MCF 10A (cell line): Measurements from ENCODE around the gene PSMC5. TPM values are rescaled to one million over a fixed set of nuclear protein-coding genes. Genes with fewer than 3 reads are reported as not detected.
"Not testable (repeated sequence)": the region's sequence is repeated elsewhere in the genome, so short reads cannot be mapped to it uniquely, and the experiment has no call there.

Source experiments
- BruUV-seq: library from RNA; stranded (reverse); fragments of 400-500 nt; replicated peaks from 2 replicates; lab custom pipeline; 2021; lab: Mats Ljungman, UMichigan
- CTCF ChIA-PET: fragments of 300-600 bp; sonication (Branson Sonifier 250); formaldehyde crosslinking; extraction: SDS; loops from one replicate; lab custom pipeline; 2021; ENCODE audit warnings: antibody characterized with exemption, inconsistent platforms; lab: Yijun Ruan, JAX
- POLR2A ChIA-PET: fragments of 300-600, 350-650 bp; sonication (Branson Sonifier 250); formaldehyde crosslinking; extraction: SDS; loops from one replicate; lab custom pipeline; 2020; ENCODE audit warnings: antibody characterized with exemption, inconsistent platforms; lab: Yijun Ruan, JAX
- DNase-seq: peaks from one replicate; pipeline ENCODE4 v3.0.0-alpha.2; 2018; ENCODE audit not compliant: unreplicated experiment
- H3K27ac Mint-ChIP-seq: one replicate; pipeline ENCODE4 v1.8.0; 2022; ENCODE audit warnings: mild to moderate bottlenecking, low read depth, mixed read lengths; ENCODE audit not compliant: unreplicated experiment
- H3K27me3 Mint-ChIP-seq: one replicate; pipeline ENCODE4 v1.8.0; 2022; ENCODE audit warnings: mixed read lengths; ENCODE audit not compliant: insufficient read depth, unreplicated experiment
- H3K36me3 Mint-ChIP-seq: one replicate; pipeline ENCODE4 v1.8.0; 2022; ENCODE audit warnings: mild to moderate bottlenecking, moderate library complexity, mixed read lengths; ENCODE audit not compliant: insufficient read depth, unreplicated experiment
- H3K4me1 Mint-ChIP-seq: one replicate; pipeline ENCODE4 v1.8.0; 2022; ENCODE audit warnings: mixed read lengths; ENCODE audit not compliant: insufficient read depth, unreplicated experiment
- H3K4me3 Mint-ChIP-seq: one replicate; pipeline ENCODE4 v1.8.0; 2022; ENCODE audit warnings: mild to moderate bottlenecking, moderate library complexity, mixed read lengths; ENCODE audit not compliant: unreplicated experiment
- H3K9me3 Mint-ChIP-seq: one replicate; pipeline ENCODE4 v1.8.0; 2022; ENCODE audit warnings: mixed read lengths; ENCODE audit not compliant: unreplicated experiment
- CTCF ChIP-seq: fragments of 200-600 bp; IDR thresholded peaks from one replicate; pipeline ENCODE4 v1.8.0; 2022; ENCODE audit warnings: antibody characterized with exemption, mild to moderate bottlenecking; ENCODE audit not compliant: unreplicated experiment
- intact Hi-C: fragments of 100-400 bp; cut with micrococcal nuclease; formaldehyde crosslinking; loops from 2 replicates; pipeline ENCODE4 v1.14.1; 2022
- total RNA-seq: library from RNA; stranded (reverse); gene quantifications from 2 replicates; pipeline ENCODE4 v1.2.3, GENCODE V29; 2022

PSMC5 gene
- total RNA-seq, 1 experiment from 2014 or later, result 148 TPM

GRCh38 chr17:63853260-63853659 lies 26.0 kb downstream of the PSMC5 start:
- DNase-seq, result no peak
- H3K27ac Mint-ChIP-seq, result no peak overlapping the region
- POLR2A ChIA-PET, result no interaction called here

DNA sequence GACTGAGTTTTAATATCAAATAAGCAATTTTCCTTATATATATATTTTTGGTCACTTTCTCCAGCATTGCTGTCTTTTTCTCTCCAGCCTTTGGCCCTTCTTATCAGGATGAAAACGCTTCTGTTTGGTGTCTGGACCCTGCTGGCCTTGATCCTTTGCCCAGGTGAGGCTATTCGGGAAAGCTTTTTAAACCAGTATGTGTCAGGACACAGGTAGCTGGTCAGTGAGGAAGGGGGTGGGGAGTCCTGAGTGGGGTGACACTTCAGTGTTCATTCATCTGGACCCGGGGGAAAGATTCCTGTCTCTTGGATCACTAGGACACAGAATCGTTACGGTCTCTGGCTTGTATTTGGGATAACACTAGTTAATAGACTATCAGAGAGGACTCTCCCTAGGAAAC lies 27.5 kb downstream of the PSMC5 start:
- peaks cover 23% of the 10 kb centered on the region for H3K27me3 Mint-ChIP-seq
- intact Hi-C loops, result no loop called here
- no peaks in the 10 kb centered on the region for H3K9me3 Mint-ChIP-seq
- no peak for TF ChIP-seq CTCF
- H3K27ac Mint-ChIP-seq, result no peak overlapping the region
- CTCF ChIA-PET, result interaction anchor here (0.6 to 2.8 kb wide), 5 partner anchors 10 to 260 kb away, joined by 3 to 14 read pairs (median 3); no protein-coding TSS in a partner anchor
- no peaks in the 10 kb centered on the region for H3K4me1 Mint-ChIP-seq
- H3K4me3 Mint-ChIP-seq, result no peak overlapping the region
- no TSS peak for BruUV-seq
- POLR2A ChIA-PET, result interaction anchor here (0.7 kb wide), 1 partner anchor 46 kb away, joined by 3 read pairs; no protein-coding TSS in a partner anchor
- no peak for DNase-seq
- no peaks in the 10 kb centered on the region for H3K36me3 Mint-ChIP-seq

More at GRCh38 chr17:63853260-63853659, 26.0 kb downstream of the PSMC5 start:
- no TSS peak for BruUV-seq
- TF ChIP-seq CTCF, result no peak
- Mint-ChIP-seq H3K9me3 (no peaks in the 10 kb centered on the region), H3K27me3 (peaks cover 11% of the 10 kb centered on the region), H3K36me3 (no peaks in the 10 kb centered on the region), H3K4me1 (no peaks in the 10 kb centered on the region), H3K4me3 (no peak overlapping the region)
- intact Hi-C loops, result no loop called here
- CTCF ChIA-PET, result interaction anchor here (2.8 kb wide), 1 partner anchor 13 kb away, joined by 14 read pairs; no protein-coding TSS in a partner anchor

- Mint-ChIP-seq H3K4me1 (no peaks in the 10 kb centered on the region), H3K27me3 (peaks cover 27% of the 10 kb centered on the region), H3K27ac (no peak overlapping the region), H3K4me3 (no peak overlapping the region), H3K9me3 (no peaks in the 10 kb centered on the region), H3K36me3 (no peaks in the 10 kb centered on the region)
- intact Hi-C loops, result no loop called here
- ChIA-PET POLR2A (interaction anchor here (0.7 kb wide), 1 partner anchor 46 kb away, joined by 3 read pairs; no protein-coding TSS in a partner anchor), CTCF (interaction anchor here (0.5 to 2.8 kb wide), 5 partner anchors 9 to 259 kb away, joined by 3 to 14 read pairs (median 4); no protein-coding TSS in a partner anchor)
- BruUV-seq, result no TSS peak
- no peak for DNase-seq
- TF ChIP-seq CTCF, result no peak
Measured at GRCh38 chr17:63855185-63855584, 28.0 kb downstream of the PSMC5 start.

GRCh38 chr17:63856425-63856824 lies 29.2 kb downstream of the PSMC5 start:
- H3K27ac Mint-ChIP-seq, H3K9me3 Mint-ChIP-seq, H3K4me1 Mint-ChIP-seq, H3K4me3 Mint-ChIP-seq, intact Hi-C loops, POLR2A ChIA-PET, DNase-seq, BruUV-seq, H3K36me3 Mint-ChIP-seq: not testable (repeated sequence)
- H3K27me3 Mint-ChIP-seq, result peaks cover 40% of the 10 kb centered on the region
- CTCF ChIA-PET, result interaction anchor here (0.6 to 1.2 kb wide), 3 partner anchors 13 to 147 kb away, joined by 3 to 4 read pairs (median 3); no protein-coding TSS in a partner anchor
